HG03571 (cell line): ENCODE results near the gene EHD4.
A peak's percentile ranks its signal among the peaks of the same experiment; 100 is the strongest.

Source experiments
- ATAC-seq: cut with Tn5 transposase; IDR thresholded peaks from one replicate; pipeline ENCODE4 v1.9.1; 2021; ENCODE audit not compliant: unreplicated experiment

Gene EHD4

DNA sequence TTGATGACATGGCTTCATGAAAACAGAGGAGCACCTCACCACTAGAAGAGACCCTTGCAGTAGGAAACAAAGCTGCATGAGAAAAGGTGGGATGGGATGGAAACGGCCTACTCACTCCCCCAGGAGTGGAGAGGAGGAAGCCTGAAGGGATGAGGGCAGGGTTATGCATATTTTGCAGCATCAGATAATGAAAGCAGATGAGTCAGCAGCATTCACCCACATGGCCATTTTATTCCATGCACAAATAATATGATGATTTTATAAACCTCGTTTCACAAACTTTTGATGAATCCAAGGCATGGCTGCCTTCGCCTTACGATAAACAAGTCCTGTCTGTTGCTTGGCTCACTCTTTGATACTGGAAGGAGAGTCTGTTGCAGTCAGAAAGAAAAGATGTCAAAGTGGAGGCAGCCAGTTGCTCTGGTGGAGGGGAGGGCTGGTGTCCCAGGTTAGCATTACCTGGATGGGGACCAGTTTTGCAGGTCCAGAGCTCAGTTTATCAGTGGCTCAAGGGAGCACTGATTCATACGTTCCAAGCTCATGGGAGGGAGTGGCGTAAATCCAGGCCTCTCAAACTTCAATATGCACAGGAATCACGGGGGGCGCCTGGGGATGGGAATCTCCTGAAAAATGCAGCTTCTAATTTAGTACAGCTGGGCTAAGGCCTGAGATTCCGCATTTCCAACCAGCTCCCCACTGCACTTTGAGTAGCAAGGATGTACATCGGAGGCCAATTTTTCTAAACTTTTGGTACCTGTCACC, 9.2 kb upstream of the EHD4 start:
- ATAC-seq = no peak

DNA sequence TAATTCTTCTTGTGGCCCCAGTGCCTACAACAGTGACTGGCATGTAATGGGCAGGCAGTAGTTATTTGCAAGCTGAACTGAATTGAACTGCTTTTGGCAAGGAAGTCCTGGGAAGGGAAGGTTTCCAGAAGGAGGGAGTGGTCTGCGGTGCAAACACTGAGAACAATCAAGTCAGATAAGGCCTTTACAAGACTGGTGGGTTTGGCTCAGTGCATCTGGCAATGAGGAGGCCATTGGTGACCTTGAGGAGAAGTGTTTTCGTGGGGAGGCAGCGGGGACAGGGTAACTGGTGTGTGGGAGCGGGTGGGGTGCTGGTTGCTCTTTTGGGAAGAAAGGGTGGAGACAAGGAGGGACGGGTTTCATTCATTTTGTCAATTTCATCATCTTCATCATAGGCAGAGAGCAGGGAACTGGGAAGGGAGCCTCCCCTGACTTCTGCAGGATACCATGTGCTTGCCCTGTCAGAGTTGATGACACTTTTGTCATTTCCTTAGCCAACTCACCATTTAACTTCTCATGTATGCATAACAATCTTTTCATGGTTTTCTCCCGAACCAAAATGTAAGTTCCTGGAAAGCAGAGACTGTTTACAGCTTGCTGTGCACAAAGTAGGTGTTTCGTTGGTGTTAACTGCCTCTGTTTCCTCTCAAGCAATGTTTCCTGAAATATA, 8.4 kb upstream of the EHD4 start:
- no peak for ATAC-seq

DNA sequence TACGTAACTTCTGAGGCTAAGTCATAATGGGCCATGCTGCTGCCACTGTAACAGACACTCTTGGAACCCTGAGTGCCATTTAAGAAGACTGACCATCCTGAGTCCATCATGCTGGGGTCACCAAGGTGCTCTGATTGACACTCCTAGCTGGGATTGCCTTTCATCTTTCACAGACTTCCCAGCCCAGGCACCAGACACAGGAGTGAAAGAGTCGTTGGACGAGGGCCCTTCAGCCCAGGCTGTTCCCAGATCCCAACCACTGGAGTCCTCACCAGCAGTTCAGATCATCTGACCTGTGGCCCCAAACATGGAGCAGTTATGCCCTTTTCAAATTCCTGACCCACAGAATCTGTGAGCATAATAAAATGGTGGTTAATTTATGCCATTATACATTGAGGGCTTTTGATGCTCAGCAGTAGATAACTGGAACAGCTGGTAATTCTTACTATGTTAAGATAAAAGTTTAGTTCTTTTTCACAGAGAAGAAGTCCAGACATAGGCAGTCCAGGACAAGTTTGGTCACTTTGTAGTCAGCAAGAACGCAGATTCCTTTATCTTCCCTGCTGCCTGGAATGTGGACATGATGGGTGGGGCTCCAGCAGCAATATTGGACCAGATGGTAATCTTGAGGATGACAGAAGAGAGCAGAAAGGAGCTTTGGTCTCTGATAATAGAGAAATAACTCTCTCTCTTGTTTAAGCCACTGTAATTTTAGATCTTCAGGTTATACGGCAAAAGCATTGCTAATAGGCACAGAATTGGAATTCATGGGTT, 7.3 kb upstream of the EHD4 start:
- ATAC-seq = no peak

DNA sequence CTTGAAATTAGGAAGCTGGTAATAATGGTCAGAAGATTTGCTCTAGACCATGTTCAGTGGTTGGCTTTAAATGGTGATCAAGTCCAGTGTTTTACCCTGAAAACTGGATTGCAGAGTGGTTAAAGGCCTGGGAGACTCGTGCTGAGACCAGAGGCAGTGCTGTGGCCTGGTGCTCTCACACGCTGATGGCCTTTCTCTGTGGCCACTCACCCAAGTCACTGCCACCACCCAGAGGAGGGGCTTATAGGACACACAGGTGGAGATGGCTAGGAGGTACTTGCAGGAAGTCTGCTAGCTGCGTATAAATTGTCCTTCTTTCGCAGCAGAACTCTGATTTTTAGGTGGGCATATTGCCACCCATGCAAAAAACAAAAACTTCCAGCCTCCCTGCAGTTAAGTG, 6.2 kb upstream of the EHD4 start:
- ATAC-seq = no peak

DNA sequence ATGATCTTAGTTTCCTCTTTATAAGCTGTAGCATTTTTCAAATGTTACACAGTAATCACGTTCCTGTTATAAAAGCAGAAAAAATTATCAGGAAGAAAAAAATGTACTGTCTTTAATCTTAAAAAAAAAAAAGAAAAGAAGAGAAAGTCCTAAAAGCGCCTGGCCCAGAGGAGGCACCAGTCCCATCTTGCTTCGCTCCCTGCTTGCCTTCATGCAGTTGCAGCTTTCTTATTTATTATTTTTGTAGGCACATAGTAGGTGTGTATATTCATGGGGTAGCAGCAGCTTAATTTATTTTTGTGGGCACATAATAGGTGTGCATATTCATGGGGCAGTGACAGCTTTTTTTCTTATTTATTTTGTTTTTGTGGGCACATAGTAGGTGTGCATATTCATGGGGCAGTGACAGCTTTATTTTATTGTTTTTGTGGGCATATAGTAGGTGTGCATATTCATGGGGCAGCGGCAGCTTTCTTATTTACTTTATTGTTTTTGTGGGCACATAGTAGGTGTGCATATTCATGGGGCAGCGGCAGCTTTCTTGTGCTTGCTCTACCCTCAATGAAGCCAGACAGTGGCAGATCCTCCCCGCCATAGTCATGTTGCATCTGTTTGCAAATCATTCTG, 5.5 kb upstream of the EHD4 start:
- ATAC-seq = no peak

DNA sequence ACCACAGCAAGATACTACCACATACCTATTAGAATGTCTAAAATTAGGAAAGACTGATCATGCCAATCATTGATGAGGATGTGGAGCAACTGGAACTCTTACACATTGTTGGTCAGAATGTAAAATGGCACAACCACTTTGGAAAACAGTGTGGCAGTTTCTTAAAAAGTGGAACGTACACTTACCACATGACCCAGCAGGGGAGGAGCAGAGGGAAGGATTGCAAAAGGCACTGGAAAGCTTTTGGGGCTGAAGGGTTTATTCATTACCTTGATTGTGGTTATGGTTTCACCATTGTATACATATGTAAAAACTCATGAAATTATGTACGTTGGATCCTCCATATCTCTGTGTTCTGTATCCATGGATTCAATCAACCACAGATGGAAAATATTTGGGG, 3.3 kb upstream of the EHD4 start:
- ATAC-seq = no peak

DNA sequence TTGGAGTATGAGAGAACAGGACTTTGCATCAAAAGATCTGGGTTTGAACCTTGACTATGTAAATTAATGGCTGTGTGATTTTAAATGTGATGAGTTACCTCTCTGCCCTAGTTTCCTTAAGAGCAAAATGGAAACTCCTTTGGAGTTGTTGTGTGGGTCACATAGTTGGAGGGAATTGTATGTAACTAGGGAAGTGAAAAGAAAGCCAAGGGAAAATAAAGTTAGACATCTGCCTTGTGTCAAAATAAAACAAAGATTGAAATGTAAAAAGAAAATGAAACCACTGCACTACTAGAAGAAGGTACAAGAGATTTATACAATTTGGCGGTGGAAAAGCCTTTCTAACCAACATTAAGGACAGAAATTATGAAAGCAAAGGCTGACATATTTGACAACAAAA, 1.7 kb upstream of the EHD4 start:
- no peak for ATAC-seq

DNA sequence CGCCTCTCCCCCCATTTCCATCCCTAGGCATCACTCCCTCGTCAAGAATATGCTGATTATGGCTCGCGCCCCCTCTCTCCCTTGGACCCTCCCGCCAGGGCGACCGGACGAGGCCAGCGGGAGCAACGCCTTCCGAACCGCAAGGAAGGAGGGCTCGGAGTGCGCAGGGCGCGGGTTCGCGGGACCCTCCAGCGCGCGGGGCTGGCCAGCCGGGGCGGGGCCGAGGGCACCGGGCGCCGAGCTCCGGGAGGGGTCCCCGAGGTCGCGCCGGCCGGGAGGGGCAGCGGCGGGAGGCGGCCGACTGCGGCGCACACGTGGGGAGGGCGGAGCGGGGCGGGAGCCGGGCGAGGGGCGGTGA, 483 bp downstream of the EHD4 start:
- ATAC-seq = peak; percentile 10

DNA sequence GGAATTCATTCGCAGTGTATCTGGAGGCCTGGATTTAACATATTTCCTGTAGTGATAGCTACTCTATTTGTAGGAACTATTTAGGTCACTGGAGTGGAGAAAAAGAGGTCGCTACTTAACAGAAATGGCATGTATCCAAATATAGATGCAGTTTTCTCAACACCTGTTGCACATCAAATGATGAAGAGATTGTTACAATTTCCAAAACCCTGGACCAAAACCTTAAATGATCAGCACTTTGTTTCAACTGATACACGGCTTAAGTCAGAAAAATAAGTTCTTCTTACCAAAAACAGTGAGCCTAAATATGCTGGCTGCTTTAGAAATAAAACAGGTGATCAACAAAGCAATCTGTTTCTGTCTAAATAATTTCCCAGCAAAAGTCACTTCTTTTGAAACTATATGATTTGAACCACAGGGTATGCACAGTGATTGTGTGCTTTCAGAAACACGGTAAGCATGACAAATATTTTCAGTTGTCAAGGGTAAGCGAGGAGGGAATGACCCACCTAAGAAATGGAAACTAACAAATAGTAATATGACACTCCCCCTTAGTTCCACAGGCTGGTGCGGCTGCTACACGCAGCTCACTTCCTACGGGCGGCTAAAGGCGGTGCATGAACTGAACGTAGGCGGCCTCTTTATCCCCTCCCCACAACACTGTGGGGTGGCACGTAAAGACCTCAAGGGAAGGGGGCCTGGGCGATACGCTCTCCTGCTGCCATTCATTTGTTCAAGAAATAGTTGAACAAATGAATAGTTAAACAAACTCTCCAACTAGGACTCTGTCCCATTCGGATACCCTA, 1.1 kb downstream of the EHD4 start:
- peak; percentile 35 for ATAC-seq

DNA sequence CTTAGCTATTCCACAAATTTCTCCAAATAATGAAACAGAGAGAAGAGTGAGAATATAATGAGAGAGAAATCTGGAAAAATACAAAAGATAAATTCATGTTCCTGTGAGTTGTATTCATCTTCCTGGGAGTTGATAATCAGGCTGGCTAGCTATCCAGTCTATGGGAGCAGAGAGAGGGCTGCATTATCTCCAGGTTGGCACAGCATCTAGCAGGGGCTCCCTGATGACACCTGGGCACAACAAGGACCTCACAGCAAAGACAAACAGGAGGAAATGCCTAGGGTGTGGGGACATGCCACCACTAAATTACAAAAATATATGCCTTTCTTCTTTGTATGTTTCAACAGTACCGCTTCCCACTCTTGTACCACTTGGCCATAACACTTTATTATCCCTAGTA, 1.9 kb downstream of the EHD4 start:
- no peak for ATAC-seq

DNA sequence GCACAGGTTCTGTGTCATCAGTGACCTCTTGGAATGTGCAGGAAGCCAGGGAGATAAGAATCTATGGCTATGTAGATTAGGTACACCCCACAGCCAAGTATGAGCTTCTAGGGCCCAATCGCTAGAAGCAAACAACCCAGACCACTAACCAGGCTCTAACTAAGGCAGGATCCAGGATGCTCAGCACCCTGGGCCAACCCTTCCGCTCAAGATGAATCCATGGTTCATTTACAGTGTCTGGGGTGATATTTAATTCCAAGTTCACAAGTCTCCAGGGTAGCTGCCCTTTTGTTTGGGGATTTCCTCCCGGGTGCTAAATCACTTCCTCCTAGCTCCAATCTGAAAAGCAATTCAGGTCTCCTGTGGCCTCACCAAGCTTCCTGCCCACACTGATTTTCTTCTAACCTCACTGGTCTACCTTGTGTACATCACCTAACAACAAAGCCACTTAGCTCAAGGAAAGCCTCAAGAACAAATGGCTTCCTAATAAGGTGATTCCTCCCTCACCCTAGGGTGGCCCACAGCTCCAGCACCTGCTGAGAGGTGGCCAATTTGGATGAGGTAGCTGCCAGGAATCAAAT, 2.4 kb downstream of the EHD4 start:
- ATAC-seq = no peak

DNA sequence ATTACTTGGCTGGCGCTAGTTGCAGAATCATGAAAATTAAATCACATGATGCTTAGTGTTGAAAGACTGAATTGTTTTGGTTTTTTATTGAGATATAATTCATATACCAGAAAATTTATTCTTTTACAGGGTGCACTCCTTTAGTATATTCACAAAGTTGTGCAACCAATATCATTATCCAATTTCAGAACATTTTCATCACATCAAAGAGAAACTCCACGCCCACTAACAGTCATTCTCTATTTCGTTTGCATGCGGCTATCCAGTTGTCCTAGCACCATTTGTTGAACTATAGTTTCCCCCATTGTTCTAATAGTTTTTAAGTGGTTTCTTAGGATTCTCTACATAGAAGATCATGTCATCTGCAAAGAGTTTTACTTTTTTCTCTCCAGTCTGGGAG, 3.7 kb downstream of the EHD4 start:
- no peak for ATAC-seq

DNA sequence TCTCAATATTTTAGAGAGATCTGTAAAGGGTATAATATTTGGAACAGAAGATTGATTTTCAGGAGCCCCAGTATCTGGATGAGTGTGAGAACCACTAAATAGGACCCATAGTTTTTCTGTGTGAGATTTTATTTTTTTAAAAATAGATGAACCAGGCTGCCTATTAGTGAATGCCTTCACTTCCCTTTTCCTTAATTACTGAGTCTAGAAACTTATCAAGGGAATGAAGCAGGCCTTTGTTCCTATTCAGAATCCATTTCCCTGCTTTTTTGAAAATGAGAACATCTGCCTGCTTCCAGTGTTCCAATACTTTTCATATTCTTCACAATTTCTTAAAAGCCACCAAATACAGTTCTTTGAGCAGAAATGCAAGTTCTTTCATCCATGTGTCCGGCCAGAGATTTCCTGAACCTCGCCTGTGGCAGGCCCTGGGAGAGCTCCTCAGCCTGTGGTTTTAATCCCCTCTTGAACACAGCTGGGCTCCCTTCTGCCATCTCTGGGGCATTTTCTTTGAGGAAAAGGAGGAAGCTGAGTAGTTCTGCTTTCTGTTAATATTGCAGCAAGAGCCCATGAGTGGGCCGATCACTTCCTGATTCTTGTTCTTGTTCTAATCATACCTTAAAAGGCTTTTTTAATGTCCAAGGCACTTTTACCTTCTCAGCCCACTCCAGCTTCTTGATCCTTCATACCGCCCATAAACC, 4.7 kb downstream of the EHD4 start:
- ATAC-seq = no peak

DNA sequence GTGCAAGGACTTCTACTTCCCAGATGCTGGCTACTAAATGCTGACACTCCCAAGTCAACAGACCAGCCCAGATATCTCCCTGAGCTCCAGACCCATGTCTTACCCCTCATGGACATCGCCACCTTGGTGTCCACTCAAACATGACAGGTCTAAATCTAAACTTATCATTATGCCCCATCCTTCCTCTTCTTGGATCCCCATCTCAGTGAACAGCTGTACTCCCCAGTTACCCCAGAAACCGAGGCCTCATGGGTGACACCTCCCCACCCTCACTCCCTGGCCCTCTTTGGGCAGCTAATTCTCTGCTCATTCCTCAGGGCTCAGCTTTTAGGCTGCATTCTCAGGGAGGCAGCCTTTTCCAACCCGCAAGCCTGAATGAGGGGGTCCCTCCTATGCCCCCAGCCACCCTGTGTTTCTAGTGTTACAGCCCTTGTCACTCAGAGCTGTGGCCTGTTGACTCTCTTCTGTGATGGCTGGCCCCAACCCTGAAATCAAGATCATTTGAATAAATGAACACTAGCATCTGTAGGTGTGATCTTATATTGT, 5.4 kb downstream of the EHD4 start:
- ATAC-seq = no peak

DNA sequence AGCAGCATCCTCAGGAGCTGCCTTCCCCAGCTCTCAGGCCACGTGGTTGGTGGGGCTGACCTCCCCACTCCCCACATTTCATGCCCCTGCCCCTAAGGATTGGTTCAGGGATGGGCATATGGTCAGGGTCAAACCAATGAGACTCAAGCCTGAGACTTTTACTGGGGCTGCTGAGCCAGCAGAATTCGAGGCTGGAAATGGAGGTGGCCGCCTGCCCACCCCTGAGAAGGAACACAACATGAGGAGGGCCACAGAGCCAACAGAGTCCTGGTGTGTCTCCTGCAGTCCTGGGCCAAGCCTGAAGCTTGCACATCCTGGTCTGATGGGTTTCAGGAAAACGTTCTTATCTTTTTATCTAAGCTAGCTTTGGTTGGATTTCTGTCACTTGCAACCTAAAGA, 5.9 kb downstream of the EHD4 start:
- ATAC-seq = no peak

DNA sequence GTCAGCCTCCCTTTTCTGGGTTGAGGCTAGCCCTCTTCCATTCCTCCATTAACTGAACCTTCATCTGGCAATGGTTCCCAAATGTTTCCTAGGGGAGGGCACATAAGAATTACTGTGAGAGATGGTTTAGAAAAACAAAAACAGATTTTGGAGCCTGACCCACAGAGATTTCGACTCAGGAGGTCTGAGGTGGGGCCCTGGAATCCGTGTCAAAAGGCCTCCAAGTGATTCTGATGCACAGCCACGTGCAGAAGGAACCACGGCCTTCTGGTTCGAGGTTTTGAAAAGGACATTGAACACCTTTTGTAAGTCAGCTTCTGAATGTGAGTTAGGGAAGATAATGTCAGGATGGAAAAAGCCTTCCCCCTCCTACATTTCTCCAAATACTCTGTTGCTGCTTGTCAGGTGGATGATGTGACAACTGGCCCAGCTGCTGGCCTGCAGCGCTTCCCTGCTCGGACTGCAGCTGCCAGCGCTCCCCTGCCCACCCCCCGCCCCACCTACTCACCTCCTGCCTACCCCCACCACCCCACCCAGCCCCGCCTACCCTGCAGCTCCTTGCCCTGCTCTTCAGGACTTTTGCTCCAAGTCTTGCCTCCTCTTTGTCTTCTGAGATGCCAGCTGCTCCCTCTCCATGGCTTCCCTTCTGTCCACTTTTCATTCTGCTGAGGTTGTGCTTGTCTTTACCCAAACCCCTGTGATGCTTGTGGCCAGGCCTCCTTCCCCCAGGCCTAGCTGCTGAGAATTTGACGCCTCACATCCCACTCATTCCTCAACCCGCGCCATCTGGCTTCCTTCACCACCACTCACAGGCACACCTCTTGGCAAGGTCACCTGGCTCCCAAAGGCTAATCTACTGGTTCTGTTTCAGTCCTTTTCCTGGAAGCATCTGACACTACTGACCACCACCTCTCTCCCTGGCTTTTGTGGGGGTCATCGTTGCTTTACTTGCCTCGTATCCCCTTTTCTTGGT, 6.6 kb downstream of the EHD4 start:
- no peak for ATAC-seq

DNA sequence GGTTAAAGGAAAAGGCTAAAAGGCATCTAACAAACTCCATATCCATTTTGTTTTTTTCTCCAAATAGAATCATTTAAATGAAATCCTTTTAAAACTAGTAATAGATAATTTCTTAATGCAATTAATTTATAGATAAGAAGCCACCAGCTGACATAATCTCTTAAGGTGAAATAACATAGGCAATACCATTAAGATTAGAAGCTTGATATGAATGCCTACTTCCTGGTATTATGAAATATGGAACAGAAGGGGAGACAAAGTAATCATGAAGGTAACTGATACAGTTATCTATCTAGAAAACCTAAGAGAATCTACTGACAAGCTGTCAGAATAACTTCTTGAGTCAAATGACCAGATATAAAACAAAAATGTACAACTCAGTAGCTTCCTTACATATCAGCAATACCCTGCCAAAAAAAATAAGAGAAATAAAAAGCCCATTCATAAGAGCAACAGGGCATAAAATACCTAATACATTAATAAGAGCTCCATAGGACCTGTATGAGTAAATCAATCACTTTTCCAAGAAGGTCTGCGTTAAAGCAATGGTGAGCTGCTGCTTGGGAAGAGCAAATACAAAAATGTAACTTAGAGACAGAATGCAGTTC, 10.7 kb downstream of the EHD4 start:
- no peak for ATAC-seq

DNA sequence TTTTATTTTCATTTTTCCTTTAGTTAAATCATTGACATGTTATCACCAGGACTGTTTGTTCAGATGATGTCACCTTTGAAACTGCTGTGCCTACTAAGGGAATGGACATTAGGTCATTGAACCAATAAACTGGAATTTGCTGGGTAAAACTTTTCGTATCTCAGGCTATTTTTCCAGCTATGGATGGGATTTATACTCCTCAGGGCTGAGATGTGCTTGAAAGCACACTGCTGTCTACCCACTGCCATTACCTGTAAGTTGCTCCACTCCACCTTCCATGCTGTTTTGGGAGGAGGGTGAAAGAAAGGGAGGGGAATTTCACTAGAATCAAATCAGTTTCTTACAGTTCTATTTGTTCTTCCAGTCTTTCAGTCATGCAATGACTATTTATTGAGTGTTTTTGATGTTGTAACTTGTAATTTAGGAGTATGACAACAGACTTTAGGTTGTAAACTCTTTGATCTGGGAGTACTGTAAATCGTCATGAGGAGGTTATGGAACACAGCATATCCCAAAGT, 11.3 kb downstream of the EHD4 start:
- no peak for ATAC-seq
